Amygdala (tissue), 56 donors: ENCODE data around the gene NUDT11.
"Not testable (repeated sequence)": the region's sequence is repeated elsewhere in the genome, so short reads cannot be mapped to it uniquely, and the experiment has no call there.

Experiments
- DNase-seq, 56 donors: peaks; one replicate each; lab custom pipeline; 2025; lab: John Stamatoyannopoulos, UW

The NUDT11 gene

DNA sequence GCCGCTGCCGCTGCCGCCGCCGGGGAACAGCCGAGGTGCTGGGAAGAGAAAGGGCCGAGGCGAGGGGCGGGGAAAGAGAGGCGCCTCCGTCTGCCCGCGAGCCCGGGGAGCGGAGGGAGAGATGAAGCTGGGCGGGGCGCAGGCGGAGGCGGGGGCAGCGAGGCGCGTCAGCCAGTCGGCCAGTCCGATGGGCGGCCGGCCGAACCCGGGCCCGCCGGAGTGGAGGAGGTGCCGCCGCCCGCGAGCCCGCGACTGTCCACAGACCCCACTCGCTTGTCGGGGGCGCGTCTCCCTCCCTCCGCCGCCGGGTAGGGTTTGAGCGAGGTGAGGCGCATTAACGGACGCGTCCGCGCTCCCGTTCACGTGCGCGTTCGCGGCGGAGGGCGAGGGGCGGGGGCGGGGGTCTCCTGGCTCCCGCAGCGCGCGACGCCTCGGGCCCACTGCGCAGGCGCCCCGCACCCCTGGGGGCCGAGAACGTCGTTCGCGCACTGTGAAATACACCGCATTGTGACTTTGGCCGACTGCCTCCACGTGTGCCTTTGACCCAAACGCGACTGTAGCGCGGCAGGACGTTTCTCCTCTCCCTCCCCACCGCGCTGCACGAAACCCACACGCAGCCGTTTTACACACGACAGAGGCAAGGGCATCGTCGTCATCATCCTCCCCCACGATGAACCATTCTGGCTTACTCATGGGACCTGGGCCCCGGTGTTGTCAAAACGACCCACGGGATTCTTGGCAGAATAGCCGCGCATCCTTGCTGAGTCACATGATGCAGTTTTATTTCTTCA, at the start of gene NUDT11:
TSS of gene NUDT11 (minus strand) at position 92 of the 791 bp plus-strand sequence. CDS start 148 bp downstream, outside the sequence.
- peak in 39 of 56 donors; percentile 1 to 56 (median 16) for DNase-seq

DNA sequence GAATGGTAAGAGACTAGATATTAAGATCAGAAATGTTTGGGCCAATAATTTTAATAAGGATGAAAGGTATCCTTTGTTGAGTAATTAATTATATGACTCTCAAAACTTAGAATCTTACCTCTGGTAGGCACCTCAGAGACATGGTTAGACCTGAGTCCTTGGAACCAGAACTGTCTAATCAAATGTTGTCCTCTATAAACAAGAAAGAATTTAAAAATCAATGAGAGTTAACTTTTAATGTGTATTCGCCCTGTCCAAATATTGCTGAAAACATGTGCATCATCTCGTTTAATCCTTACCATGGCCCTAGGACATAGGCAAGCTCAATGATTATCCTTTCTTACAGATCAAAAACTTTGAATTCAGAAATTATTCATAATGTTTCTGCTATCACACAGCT, 24.0 kb upstream of the NUDT11 start:
- DNase-seq, result no peak

DNA sequence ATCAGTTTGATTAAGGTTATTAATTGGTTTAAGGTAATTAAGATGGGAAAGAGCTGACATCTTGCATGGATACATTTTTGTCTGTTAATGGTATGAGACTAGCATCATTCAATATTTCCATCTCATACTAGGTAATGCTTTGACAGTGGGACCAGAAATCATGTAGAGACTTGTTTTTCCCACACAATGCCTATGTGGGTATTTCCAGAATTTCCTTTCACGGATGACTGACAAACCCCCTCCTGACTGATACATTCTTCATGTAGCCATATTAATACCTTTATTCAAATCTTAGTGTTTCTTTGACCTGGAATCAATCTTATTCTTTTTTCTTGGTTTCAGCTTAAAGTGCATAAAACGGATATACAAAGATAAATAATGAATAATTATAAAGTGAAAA, 22.7 kb upstream of the NUDT11 start:
- not testable (repeated sequence) for DNase-seq

DNA sequence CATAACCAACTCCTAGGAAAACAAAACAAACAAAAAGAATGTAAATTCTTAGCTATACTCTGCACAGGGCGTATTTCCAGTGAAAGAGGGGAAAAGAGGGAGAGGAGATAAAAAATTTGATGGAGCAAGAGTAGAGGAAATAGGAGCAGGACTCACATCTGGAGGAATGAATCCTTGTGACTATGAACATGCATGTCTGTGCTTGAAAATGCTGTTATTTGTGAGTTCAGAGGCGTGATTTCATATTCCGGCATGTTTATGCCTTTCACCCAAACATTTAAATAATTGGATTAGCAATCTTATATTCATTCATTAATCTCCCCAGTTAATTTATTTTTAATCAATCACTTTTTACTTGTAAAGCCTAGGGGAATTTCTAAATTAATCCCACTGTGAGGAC, 11.2 kb upstream of the NUDT11 start:
- no peak for DNase-seq

DNA sequence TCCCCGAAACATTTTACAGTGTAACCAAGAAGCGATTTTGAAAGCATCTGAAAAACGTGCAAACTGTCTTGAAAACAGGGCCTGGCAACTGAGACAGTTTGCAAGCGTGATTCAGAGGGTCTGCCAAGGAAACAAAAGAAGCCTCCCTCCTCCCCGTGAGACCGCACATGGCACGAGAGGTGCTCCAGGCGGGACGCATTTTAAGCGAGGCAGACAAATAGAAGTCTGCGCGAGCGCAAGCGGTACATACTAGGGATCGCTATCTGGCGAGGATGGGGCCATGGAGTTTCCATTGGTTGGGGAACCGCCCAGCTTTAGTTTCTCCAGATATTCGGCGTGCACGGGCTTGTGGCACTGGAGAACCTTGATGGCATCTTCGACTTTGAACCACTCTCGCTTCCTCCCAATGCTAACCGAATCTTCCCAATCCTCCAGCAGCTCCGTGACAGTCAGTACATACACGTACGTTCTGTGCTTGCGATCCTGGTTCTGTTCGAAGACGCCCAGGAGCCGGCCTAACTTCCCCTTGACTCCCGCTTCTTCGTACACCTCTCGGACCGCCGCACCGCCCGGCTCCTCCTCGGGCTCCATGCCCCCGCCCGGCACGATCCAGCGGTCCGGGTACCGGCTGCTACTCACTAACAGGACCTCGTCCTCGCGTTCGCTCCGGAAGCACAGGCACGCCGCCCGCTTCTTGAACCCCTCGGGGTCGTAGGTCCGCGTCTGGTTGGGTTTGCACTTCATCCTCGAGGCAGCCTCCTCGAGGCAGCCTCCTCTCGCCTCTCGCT, 497 bp downstream of the NUDT11 start:
- DNase-seq, result peak in 6 of 56 donors; percentile 1 to 31 (median 8)

DNA sequence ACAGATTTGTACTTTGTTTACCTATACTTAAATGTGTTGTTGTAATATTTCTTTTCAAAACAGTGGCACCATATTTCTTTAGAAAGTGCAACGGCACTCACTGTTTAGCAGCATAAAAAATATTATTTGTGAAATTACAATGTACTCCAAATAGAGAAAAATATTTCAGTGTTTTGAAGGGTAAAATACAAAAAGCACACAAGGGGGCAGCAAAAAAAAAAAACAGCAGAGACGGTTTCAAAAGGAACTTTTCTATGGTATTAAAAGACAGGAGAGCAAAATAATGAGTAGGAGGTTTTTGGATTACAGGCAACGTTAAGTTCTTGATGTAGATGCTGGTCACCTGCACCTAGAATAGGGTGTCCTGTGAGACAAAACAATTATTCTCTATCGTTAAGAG, 2.0 kb downstream of the NUDT11 start:
- DNase-seq, result no peak

DNA sequence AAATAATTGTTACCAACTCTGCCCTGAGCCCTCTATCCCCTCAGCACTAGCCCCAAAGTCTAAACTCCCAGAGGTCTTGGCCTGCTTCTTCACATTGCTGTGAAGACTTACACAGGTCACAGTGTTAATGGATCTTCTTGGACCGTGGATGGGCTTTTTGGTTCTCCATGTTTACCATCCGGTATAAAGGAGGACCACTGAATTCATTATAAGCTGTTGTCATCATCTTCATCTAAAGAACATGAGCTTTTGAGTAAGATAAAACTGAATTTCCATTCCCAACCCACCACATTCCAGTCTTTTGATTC, 8.5 kb downstream of the NUDT11 start:
- DNase-seq, result no peak

DNA sequence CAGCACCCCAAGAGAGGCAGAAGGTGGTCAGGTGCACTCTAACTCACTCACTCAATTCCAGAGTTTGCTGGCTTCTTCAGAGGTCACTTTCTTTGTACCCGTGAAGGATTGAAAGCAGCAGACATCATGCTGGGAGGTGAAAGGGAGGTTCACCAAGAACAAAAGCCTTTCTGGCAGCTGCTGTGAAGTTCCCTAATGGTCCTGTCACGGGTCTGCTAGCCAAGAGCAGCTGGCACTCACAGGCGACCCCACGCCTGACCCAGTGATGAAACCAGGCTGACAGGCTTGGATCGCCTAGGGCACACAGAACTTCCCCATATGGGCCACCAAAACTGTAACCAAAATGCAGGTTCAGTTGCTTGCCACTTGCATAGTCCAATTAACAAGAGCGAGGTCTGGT, 11.8 kb downstream of the NUDT11 start:
- DNase-seq, result no peak

DNA sequence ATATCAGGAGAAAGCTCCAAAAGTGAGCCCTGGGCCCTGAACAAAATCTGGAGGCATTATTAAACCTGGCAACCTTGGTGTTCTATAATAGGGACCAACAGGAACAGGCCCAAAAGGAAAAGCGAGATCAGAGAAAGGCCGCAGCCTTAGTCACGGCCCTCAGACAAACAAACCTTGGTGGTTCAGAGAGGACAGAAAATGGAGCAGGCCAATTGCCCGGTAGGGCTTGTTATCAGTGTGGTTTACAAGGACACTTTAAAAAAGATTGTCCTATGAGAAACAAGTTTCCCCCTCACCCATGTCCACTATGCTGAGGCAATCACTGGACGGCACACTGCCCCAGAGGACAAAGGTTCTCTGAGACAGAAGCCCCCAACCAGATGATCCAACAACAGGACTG, 14.0 kb downstream of the NUDT11 start:
- DNase-seq, result not testable (repeated sequence)

DNA sequence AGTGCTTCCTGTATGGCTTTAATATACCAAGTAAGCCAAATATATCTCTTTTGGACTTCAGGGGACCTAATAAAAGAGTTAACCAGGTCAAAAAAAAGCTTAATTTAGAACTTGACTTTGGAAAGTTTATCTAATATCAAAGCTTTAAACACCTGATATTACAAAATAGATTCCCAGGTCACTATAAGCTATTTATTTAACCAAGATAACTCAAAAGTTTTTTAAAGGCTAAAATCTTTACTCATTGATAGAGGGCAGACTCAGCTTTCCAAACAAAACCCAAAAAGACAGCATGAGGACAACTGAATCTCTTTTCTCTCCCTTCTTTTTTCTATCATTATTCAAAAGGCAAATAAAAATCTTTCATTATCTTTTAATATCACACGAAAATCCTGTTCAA, 19.5 kb downstream of the NUDT11 start:
- no peak for DNase-seq

DNA sequence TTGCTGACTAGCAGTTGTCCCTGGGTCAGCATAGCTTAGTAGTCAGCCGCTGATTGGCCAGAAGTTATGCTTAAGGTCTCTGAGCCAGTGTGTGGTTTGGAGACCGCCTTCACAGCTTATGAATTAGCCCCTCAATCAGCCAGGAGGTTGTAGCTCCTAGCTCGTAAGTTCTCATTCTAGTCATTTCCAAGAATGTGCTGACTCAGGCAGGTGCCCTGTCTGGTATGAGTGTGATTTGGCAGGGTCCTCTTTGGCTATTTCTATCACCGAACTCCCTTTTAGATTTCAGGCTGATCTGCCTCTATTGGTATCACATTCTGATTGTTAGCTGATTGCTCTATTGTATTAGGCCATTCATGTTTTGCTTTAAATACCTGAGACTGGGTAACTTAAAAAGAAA, 33.1 kb downstream of the NUDT11 start:
- DNase-seq, result no peak

DNA sequence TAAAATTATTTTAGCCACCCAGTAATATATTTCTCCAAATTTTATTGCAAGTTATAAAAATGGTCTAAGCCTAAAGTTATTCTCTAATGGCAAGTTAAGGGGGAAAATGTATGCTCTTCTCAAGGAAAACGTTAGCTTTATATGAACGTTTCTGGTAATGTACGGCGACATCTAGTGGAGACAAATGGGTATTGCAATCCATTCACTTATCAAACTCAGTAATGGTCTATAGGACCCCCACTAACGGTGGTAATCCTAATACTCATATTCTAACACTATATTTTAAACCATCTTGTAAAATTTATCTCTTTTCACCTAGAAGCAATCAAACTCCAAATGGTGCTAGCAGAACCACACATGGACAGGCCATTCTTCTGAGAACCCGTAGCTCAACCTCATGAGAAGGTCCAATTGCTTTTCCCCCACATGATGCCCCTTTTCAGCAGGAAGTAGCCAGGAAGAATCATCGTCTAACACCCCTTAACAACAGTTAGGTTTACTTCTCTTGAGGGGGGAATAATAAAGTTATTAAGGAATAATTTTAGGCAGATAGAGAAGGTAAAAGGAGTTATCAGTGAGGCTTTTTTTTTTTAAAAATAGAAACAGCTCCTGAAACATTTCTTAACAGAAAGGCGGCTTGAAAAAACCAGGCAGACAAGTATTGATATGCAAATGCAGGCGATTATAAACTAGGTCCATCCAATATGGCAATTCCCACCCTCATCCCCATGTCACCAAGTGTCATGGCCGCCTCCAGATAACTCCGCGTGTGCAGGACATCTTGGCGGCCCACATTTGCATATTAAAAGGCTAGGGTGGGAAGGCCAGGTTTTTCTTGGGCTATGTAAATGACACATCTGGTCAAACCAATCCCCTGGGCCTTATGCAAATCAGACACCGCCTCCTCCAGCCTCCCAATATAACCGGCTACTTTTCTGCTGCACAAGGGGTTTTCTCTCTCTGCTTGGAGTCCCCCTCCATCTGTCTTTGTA, 35.0 kb downstream of the NUDT11 start:
- DNase-seq, result peak in 1 of 56 donors; percentile 5

DNA sequence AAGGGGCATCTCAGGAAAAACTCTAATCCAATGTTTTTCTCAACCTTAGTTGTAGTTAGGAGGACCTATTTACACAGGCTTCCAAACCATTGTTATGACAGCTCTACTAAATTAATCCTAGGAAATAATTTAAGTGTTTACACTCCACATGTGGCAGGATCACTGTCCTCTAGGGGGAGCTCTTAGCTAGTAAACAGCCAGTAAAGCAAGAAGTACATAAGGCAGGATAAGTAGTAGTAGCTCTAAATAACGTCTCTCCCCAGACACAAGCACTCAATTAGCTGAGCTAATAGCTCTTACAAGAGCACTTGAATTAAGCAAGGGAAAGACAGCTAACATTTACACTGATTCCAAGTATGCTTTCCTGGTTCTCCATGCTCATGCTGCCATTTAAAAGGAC, 37.3 kb downstream of the NUDT11 start:
- no peak for DNase-seq

DNA sequence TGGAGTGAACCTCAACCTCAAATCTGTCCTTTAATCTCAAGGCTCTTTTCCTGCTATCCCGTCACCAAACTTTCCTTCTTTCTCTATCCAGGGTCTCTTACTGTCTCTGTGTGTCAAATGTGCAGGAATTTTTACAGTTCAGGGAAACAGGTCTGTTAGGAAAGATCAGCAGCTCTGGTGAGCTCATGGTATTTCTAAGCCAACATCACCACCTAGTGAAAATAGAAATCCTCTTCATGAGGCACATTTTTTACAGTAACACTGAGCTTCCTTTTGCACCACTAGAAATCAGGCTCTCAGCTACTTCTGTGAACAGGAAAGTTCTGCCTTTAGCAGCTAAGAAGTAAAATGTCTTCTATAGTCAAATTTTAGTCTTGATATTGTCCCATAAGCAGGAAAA, 39.6 kb downstream of the NUDT11 start:
- DNase-seq, result no peak

DNA sequence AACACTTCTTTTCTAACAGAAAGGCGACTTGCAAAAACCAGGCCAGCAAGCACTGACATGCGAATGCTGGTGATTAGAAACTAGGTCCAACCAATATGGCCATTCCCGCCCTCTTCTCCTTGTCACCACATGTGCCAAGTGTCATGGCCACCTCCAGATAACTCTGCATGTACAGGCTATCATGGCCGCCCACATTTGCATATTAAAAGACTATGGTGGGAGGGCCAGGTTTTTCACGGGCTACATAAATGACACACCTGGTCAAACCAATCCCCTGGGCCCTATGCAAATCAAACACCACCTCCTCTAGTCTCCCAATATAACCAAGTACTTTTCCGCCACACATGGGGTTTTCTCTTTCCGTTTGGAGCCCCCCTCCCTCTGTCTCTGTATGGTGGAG, 40.1 kb downstream of the NUDT11 start:
- DNase-seq, result no peak

DNA sequence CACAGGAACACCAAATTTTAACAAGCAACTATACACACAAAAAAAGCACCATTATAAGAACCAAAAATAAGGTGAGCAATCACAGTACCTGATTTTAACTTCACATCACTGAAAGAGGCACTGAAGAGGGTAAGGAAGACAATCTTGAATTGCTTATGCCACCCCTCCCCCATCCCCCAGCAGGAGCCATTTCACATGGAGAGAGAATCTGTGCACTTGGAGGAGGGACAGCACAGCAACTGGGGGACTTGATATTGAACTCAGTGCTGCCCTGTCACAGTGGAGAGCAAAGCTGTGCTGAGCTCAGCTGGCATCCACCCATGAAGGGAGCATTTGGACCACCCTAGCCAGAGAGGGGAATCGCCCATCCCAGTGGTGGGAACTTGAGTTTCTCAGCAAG, 56.0 kb downstream of the NUDT11 start:
- no peak for DNase-seq
